Calu3 (cell line): ENCODE measurements around the gene IQCK. TPM values are rescaled to one million over a fixed set of nuclear protein-coding genes. Genes with fewer than 3 reads are reported as not detected.

ENCODE experiments used
- BruUV-seq: library from RNA; stranded (reverse); fragments of 400-500 nt; replicated peaks from 2 replicates; lab custom pipeline; 2021; lab: Mats Ljungman, UMichigan
- CTCF ChIA-PET: fragments of 300-600 bp; sonication (Branson Sonifier 250); formaldehyde crosslinking; loops from one replicate; lab custom pipeline; 2022; ENCODE audit warnings: antibody characterized with exemption; lab: Charles Lee
- DNase-seq: peaks from one replicate; pipeline ENCODE4 v3.0.0; 2022
- H3K27ac Mint-ChIP-seq: one replicate; pipeline ENCODE4 v1.8.0; 2022; ENCODE audit warnings: mixed read lengths; ENCODE audit not compliant: unreplicated experiment
- H3K27me3 Mint-ChIP-seq: one replicate; pipeline ENCODE4 v1.8.0; 2022; ENCODE audit warnings: mixed read lengths; ENCODE audit not compliant: unreplicated experiment
- H3K36me3 Mint-ChIP-seq: one replicate; pipeline ENCODE4 v1.8.0; 2022; ENCODE audit warnings: mild to moderate bottlenecking, moderate library complexity, mixed read lengths; ENCODE audit not compliant: insufficient read depth, unreplicated experiment
- H3K4me1 Mint-ChIP-seq: one replicate; pipeline ENCODE4 v1.8.0; 2022; ENCODE audit warnings: mild to moderate bottlenecking, low read depth, mixed read lengths; ENCODE audit not compliant: unreplicated experiment
- H3K4me3 Mint-ChIP-seq: one replicate; pipeline ENCODE4 v1.8.0; 2022; ENCODE audit warnings: mild to moderate bottlenecking, low read depth, moderate library complexity, mixed read lengths; ENCODE audit not compliant: unreplicated experiment
- H3K9me3 Mint-ChIP-seq: one replicate; pipeline ENCODE4 v1.8.0; 2022; ENCODE audit warnings: low read depth, mixed read lengths; ENCODE audit not compliant: unreplicated experiment
- intact Hi-C: fragments of 100-400 bp; cut with micrococcal nuclease; formaldehyde crosslinking; loops from one replicate; pipeline ENCODE4 v1.10.0; 2022; ENCODE audit not compliant: unreplicated experiment
- total RNA-seq: library from RNA; stranded (reverse); gene quantifications from 2 replicates; pipeline ENCODE4 v1.2.3, GENCODE V29; 2022
- TF ChIP-seq, protein P1 (sequence below): fragments of 200-600 bp; IDR thresholded peaks from one replicate; pipeline ENCODE4 v1.8.0; 2022; ENCODE audit warnings: antibody characterized with exemption; ENCODE audit not compliant: unreplicated experiment

IQCK gene
- total RNA-seq, 1 experiment from 2014 or later = 42.5 TPM

DNA sequence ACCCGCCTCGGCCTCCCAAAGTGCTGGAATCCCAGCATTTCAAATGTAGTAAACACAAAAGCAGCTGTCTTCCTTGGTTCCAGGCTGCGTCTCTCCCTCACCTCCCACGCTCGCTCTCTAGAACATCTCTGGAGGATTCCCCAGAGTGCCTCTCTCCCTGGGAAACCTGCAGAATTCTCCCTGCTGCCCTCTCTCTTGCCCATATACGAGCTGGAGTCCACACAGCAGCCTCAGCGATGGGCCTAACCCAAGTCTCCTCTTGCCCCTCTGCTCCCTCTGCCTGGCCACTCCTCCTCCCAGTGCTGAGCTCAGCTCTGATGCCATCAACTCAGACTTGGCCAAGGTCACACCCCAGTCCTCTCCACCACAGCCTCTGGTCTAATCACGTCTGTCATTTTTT is 156.0 kb downstream of the IQCK start:
- DNase-seq = no peak
- Mint-ChIP-seq H3K9me3 (no peaks in the 10 kb centered on the region), H3K27me3 (no peaks in the 10 kb centered on the region), H3K27ac (peak overlapping the region; percentile 32), H3K4me3 (no peak overlapping the region), H3K36me3 (peaks cover 76% of the 10 kb centered on the region), H3K4me1 (peaks cover 46% of the 10 kb centered on the region)
- CTCF ChIA-PET = interaction anchor here (0.7 to 1.0 kb wide), 2 partner anchors 155 to 832 kb away, joined by 5 to 9 read pairs; no protein-coding TSS in a partner anchor
- no TSS peak for BruUV-seq
- TF ChIP-seq, protein P1, sequence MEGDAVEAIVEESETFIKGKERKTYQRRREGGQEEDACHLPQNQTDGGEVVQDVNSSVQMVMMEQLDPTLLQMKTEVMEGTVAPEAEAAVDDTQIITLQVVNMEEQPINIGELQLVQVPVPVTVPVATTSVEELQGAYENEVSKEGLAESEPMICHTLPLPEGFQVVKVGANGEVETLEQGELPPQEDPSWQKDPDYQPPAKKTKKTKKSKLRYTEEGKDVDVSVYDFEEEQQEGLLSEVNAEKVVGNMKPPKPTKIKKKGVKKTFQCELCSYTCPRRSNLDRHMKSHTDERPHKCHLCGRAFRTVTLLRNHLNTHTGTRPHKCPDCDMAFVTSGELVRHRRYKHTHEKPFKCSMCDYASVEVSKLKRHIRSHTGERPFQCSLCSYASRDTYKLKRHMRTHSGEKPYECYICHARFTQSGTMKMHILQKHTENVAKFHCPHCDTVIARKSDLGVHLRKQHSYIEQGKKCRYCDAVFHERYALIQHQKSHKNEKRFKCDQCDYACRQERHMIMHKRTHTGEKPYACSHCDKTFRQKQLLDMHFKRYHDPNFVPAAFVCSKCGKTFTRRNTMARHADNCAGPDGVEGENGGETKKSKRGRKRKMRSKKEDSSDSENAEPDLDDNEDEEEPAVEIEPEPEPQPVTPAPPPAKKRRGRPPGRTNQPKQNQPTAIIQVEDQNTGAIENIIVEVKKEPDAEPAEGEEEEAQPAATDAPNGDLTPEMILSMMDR = no peak
- intact Hi-C loops = no loop called here

DNA sequence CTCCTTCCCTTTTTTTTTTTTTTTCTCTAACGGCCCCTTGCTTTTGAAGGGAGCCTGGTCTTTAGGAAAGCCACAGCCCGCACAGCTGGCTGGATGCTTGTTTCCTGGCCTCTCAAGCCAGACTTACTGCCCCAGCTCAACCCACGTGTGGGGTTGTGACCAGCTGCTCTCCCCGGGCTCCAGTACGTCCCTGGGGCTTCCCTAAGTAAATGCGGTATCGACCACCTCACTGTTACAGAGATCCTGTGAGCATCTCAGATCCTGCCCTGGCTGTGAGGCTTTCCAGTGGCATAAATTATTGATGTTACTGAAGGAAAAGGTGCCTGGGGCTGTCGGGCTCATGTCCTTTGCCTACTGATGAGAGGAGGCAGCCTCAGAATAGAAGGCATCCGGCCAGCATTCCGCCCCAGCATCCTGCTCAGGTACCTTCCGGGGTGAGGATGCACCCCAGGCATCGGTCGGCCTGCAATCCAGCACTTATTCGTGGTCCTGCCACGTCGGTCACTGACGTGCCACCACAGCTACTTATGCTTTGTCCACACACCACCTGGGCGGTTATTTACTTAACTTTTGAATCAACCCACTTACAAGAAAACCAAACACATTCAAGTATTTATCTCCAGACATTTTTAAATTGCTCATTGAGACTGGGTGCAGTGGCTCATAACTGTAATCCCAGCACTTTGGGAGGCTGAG is 156.9 kb downstream of the IQCK start:
- Mint-ChIP-seq H3K36me3 (peaks cover 76% of the 10 kb centered on the region), H3K4me3 (no peak overlapping the region), H3K27ac (no peak overlapping the region), H3K4me1 (peaks cover 53% of the 10 kb centered on the region), H3K27me3 (no peaks in the 10 kb centered on the region), H3K9me3 (no peaks in the 10 kb centered on the region)
- TF ChIP-seq, protein P1 = no peak
- intact Hi-C loops = no loop called here
- BruUV-seq = no TSS peak
- DNase-seq = no peak
- CTCF ChIA-PET = interaction anchor here (0.6 kb wide), 1 partner anchor 141 kb away, joined by 4 read pairs; no protein-coding TSS in a partner anchor

DNA sequence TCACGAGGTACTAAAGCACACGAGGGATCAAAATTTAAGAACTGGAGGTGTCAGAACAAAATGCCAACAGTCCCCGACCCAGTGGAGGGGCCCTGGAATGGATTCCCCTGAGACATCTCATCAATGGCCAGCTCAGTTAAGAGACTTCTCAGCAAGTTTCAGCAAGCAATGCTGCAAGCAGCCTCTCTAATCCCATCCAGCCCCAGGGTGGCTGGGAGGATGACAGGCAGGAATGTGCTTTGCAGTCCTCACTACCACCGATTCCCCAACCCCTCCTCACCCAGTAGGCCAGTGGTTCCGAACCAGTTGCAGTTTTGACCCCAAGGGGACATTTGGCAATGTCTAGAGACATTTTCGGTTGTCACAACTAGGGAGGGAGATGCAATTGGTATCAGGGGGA is 157.8 kb downstream of the IQCK start:
- H3K4me3 Mint-ChIP-seq = no peak overlapping the region
- BruUV-seq = no TSS peak
- H3K27ac Mint-ChIP-seq = no peak overlapping the region
- CTCF ChIA-PET = interaction anchor here (0.6 kb wide), 1 partner anchor 142 kb away, joined by 4 read pairs; no protein-coding TSS in a partner anchor
- H3K36me3 Mint-ChIP-seq = peaks cover 74% of the 10 kb centered on the region
- H3K4me1 Mint-ChIP-seq = peaks cover 56% of the 10 kb centered on the region
- intact Hi-C loops = no loop called here
- no peaks in the 10 kb centered on the region for H3K9me3 Mint-ChIP-seq
- TF ChIP-seq, protein P1 = no peak
- H3K27me3 Mint-ChIP-seq = no peaks in the 10 kb centered on the region
- no peak for DNase-seq

DNA sequence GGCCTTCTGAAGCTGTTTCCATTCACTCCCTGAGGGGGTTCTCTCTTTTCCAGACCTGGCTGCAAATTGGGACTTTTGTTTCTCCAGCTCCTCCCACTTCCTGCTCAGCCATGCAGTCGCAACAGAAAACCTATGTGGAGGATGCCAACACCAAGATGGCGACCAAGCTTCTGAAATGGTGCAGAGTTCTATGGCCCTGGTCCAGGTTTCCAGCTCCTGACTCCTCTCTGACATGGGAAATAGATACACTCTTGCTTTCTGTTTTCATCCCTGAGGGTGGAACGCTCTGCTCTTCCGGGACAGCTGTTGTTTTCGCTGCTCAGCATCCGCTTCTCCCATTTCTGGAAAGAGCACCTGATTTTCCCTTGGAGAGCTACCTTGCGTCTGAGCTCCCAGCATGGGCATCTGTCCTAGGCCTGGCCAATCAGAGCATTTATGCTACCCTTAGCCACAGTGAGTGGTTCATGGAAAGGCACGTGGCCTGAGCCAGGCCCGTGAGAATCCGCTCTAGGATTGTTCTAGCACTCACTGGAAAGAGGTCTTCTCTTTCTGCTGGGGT is 158.5 kb downstream of the IQCK start:
- H3K36me3 Mint-ChIP-seq = peaks cover 71% of the 10 kb centered on the region
- no peaks in the 10 kb centered on the region for H3K27me3 Mint-ChIP-seq
- no peak for DNase-seq
- no peak overlapping the region for H3K4me3 Mint-ChIP-seq
- no TSS peak for BruUV-seq
- H3K4me1 Mint-ChIP-seq = peaks cover 60% of the 10 kb centered on the region
- CTCF ChIA-PET = interaction anchor here (0.6 kb wide), 1 partner anchor 71 kb away, joined by 5 read pairs; no protein-coding TSS in a partner anchor
- intact Hi-C loops = no loop called here
- TF ChIP-seq, protein P1 = no peak
- no peaks in the 10 kb centered on the region for H3K9me3 Mint-ChIP-seq
- H3K27ac Mint-ChIP-seq = no peak overlapping the region
